GM23248 (cell line): ENCODE measurements around the gene HDAC8. TPM values are rescaled to one million over a fixed set of nuclear protein-coding genes. Genes with fewer than 3 reads are reported as not detected.

Experiments used
- DNase-seq: peaks from one replicate; pipeline ENCODE4 v3.0.0-alpha.2; 2015
- H2AFZ ChIP-seq: fragments of 200-600 bp; sonication (generic); 2 replicates; pipeline ENCODE4 v1.6.1; 2016; ENCODE audit warnings: antibody characterized with exemption
- H3F3A ChIP-seq: fragments of 200-600 bp; sonication (generic); 2 replicates; pipeline ENCODE4 v1.6.1; 2016; ENCODE audit warnings: mild to moderate bottlenecking, antibody characterized with exemption, mixed run types; ENCODE audit not compliant: insufficient read depth
- H3K27ac ChIP-seq: fragments of 200-600 bp; sonication (generic); 2 replicates; pipeline ENCODE4 v1.5.1; 2016; ENCODE audit warnings: mild to moderate bottlenecking
- H3K27me3 ChIP-seq: fragments of 200-600 bp; sonication (generic); replicated peaks from 2 replicates; pipeline ENCODE4 v1.6.1; 2016; ENCODE audit warnings: mild to moderate bottlenecking; ENCODE audit not compliant: insufficient read depth
- H3K36me3 ChIP-seq: fragments of 200-600 bp; sonication (generic); 2 replicates; pipeline ENCODE4 v1.6.1; 2016; ENCODE audit warnings: low read depth, mild to moderate bottlenecking
- H3K4me1 ChIP-seq: fragments of 200-600 bp; sonication (generic); 2 replicates; pipeline ENCODE4 v1.6.1; 2016; ENCODE audit warnings: mild to moderate bottlenecking; ENCODE audit not compliant: insufficient read depth
- H3K4me2 ChIP-seq: fragments of 200-600 bp; sonication (generic); one replicate; pipeline ENCODE4 v1.6.1; 2016; ENCODE audit warnings: mild to moderate bottlenecking; ENCODE audit not compliant: unreplicated experiment
- H3K4me3 ChIP-seq: fragments of 200-600 bp; sonication (generic); 2 replicates; pipeline ENCODE4 v1.5.1; 2016; ENCODE audit warnings: mild to moderate bottlenecking
- H3K79me2 ChIP-seq: fragments of 200-600 bp; sonication (generic); 2 replicates; pipeline ENCODE4 v1.6.1; 2016; ENCODE audit warnings: mild to moderate bottlenecking; ENCODE audit not compliant: insufficient read depth
- H3K9ac ChIP-seq: fragments of 200-600 bp; sonication (generic); 2 replicates; pipeline ENCODE4 v1.6.1; 2016; ENCODE audit warnings: mild to moderate bottlenecking
- H3K9me2 ChIP-seq: fragments of 200-600 bp; sonication (generic); 2 replicates; pipeline ENCODE4 v1.6.1; 2016; ENCODE audit warnings: mixed run types, mild to moderate bottlenecking, moderate library complexity; ENCODE audit not compliant: insufficient read depth
- H3K9me3 ChIP-seq: fragments of 200-600 bp; sonication (generic); one replicate; pipeline ENCODE4 v1.6.1; 2017; ENCODE audit warnings: low read depth
- H4K20me1 ChIP-seq: fragments of 200-600 bp; sonication (generic); 2 replicates; pipeline ENCODE4 v1.6.0; 2016; ENCODE audit not compliant: insufficient read depth
- EZH2 ChIP-seq: fragments of 200-600 bp; sonication (generic); IDR thresholded peaks from 2 replicates; pipeline ENCODE4 v1.6.1; 2018; ENCODE audit warnings: antibody characterized with exemption, mild to moderate bottlenecking; ENCODE audit not compliant: insufficient read depth, poor library complexity, severe bottlenecking
- EZH2phosphoT487 ChIP-seq: fragments of 200-600 bp; sonication (generic); IDR thresholded peaks from 2 replicates; pipeline ENCODE4 v1.6.1; 2018; ENCODE audit warnings: antibody characterized with exemption, moderate library complexity, mild to moderate bottlenecking, low read depth; ENCODE audit not compliant: insufficient read depth
- WGBS, 2 experiments: methylation state at CpG; one replicate each; pipeline ENCODE4 v1.1.6; 2015 to 2017; ENCODE audit warnings: low lambda C conversion rate in 2 of 2, low coverage in 1 of 2; ENCODE audit errors: missing lambda C conversion rate in 2 of 2; 5-methylcytosine and 5-hydroxymethylcytosine counted together
- in situ Hi-C: fragments of 300-500 bp; cut with MboI; formaldehyde crosslinking; loops from 2 replicates; pipeline ENCODE4 v1.15.0; 2020
- polyA plus RNA-seq: library from polyadenylated mRNA; unstranded; fragments of >200 nt; fragmentation: Nextera tagmentation; extraction: Ambion mirVana; gene quantifications from 2 replicates; pipeline ENCODE4 v1.2.1, GENCODE V29; 2016
- total RNA-seq: library from RNA; depleted of rRNA; stranded (reverse); fragments of >200 nt; shearing (Covaris generic); gene quantifications from 2 replicates; pipeline ENCODE4 v1.2.3, GENCODE V29; 2014

HDAC8 gene
- total and polyA plus RNA-seq, 2 experiments from 2014 or later, result 20.0 to 20.4 TPM

DNA sequence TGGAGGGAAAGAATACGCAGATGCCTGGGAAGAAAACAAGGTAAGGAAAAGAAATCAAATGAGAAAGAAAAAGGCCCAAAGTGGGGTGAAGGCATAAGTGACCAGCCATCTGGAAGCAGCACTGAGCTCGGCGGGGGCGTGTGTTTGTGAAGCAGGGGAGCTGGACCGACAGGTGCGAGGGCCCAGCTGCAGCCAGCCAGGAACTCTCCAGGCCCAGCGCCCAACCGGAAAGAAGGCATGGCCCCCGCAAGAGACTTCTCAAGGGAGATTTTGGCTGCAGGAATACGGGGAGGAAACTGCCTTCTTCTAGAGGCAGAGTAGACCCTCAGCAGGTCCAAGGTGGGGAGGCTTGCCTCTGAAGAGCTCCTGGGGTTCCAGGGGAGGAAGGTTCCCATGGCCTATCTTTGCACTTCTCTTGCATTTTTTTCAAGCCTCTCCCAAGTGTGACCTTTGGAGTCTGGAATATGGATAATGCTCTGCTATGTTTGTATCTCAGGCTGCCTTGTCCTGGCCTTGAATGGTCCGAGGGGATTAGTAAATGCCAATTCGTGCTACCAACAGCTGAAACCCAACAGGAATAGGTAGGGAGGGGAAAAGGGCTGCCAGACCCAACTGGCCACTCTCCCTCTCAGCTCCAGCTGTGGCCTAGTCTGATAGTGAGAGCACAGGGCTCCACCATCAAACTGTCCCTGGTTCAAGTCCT is 256.1 kb downstream of the HDAC8 start:
- no peak for TF ChIP-seq EZH2
- no peak for TF ChIP-seq EZH2phosphoT487
- WGBS, 2 experiments, result 85 to 88% methylated on average over 9 to 12 of the region's 12 CpGs
- Histone ChIP-seq H2AFZ (no peak overlapping the region), H3K9me3 (no peaks in the 10 kb centered on the region), H3F3A (no peaks in the 10 kb centered on the region), H3K27ac (no peak overlapping the region), H3K4me1 (no peaks in the 10 kb centered on the region), H3K36me3 (no peaks in the 10 kb centered on the region), H3K79me2 (no peaks in the 10 kb centered on the region), H3K4me2 (no peak overlapping the region), H3K9me2 (no peaks in the 10 kb centered on the region), H3K9ac (no peak overlapping the region), H4K20me1 (no peaks in the 10 kb centered on the region), H3K27me3 (no peaks in the 10 kb centered on the region), H3K4me3 (no peak overlapping the region)
- in situ Hi-C loops, result no loop called here
- DNase-seq, result no peak

DNA sequence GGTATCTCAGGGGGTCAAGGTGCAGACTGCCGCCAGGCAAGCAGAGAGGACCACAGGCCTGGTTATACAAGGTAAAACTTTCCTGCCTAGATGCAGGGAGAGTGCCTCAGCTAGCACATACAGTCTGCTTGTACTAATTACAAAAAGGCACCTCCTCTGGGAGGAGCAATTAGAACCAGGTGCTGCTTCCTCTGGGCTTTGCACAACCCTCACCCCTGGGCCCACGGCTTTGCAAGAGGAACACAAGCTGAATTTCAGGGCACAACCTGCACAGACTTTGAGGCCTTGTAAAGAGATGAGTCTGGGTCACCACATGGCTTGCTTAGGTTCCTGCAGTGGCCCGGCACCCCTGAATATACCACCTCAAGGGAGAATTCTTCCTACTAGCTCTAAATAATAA is 257.8 kb downstream of the HDAC8 start:
- Histone ChIP-seq H3K79me2 (no peaks in the 10 kb centered on the region), H3K4me2 (no peak overlapping the region), H4K20me1 (no peaks in the 10 kb centered on the region), H3K9me3 (no peaks in the 10 kb centered on the region), H2AFZ (no peak overlapping the region), H3K36me3 (no peaks in the 10 kb centered on the region), H3F3A (no peaks in the 10 kb centered on the region), H3K27me3 (no peaks in the 10 kb centered on the region), H3K4me1 (no peaks in the 10 kb centered on the region), H3K9ac (no peak overlapping the region), H3K9me2 (no peaks in the 10 kb centered on the region), H3K4me3 (no peak overlapping the region), H3K27ac (no peak overlapping the region)
- WGBS, 2 experiments, result 93 to 100% methylated on average over 2 to 3 of the region's 3 CpGs
- no peak for TF ChIP-seq EZH2phosphoT487
- TF ChIP-seq EZH2, result no peak
- DNase-seq, result no peak
- in situ Hi-C loops, result no loop called here

DNA sequence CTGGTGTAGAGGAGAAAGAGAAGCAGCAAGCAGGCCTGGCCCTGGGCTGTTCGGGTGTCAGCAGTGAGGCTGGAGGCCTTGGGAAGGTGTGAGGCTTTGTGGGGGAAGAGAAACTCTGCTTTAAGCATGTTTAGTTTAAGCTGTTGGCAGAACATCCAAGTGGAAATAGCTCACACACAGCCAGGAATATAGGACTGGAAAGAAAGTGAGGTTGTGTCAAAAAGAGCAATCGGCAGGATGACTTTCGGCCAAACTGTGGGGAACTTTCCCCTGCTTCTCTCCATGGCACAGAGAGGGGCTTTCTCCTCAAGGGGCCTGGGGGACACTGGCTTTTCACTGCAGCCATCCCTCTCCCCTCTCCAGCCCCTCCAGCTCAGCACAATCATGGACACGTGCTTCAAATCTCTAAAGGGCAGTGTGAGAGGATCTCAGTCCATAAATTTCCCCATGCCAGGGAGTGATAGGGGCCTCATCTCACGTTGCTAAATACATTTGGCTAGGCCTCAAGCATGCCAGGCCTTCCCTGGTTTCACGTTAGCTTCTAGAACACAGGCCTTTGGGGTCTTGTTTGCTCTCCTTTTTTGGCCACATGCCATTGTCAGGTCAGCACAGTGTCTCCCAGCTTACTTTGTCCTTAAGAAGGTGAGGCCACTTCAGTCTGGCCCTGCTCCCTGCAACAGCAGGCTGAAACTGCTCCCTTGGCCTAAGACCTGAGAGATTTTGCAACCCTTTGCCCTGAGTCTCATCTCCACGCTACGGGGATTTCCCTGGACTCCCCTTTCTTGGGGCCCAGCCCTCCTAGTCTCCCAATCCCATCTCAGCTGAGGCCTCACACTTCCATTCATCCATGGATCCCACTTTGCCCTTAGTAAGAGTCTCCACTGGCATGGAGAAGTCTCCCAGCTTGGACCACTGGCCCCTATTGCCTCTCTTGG is 258.7 kb downstream of the HDAC8 start:
- H2AFZ ChIP-seq, result no peak overlapping the region
- H3K79me2 ChIP-seq, result no peaks in the 10 kb centered on the region
- 80 to 88% methylated on average over 6 to 8 of the region's 8 CpGs for WGBS, 2 experiments
- DNase-seq, result no peak
- TF ChIP-seq EZH2phosphoT487, result no peak
- TF ChIP-seq EZH2, result no peak
- no peaks in the 10 kb centered on the region for H3K36me3 ChIP-seq
- H3F3A ChIP-seq, result no peaks in the 10 kb centered on the region
- in situ Hi-C loops, result no loop called here
- no peaks in the 10 kb centered on the region for H3K4me1 ChIP-seq
- H3K27ac ChIP-seq, result no peak overlapping the region
- H3K27me3 ChIP-seq, result no peaks in the 10 kb centered on the region
- no peaks in the 10 kb centered on the region for H4K20me1 ChIP-seq
- no peak overlapping the region for H3K4me3 ChIP-seq
- H3K9me2 ChIP-seq, result no peaks in the 10 kb centered on the region
- no peak overlapping the region for H3K9ac ChIP-seq
- no peak overlapping the region for H3K4me2 ChIP-seq
- H3K9me3 ChIP-seq, result no peaks in the 10 kb centered on the region

DNA sequence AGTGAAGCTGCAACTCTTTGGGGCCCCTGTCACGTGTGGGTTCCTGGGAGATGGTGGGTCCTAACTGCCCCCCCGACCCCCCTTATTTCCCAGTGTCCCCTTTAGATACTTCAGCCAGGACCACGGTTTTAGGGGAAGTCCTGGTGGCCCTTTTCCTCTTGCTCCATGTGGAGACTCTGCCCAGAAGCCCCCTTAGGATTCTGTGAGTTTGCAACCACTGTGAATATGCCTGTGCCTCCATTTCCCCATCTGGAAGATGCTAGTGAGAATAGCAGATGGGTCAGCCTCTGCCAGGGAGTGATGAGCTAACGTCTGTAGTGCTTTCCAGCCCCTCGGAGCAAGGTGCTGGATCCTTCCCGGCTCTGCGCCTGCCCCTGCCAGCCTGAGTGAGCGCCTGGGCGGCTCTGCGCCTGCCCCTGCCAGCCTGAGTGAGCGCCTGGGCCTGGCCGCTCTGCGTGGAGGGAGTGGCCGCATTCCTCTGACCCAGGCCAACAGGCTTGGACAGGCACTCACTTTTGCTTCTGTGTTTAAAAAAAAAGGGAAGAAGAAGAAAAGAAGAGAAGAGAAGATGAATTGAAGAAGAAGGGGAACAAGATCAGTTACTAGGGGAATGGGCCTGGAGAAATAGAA is 260.2 kb downstream of the HDAC8 start:
- Histone ChIP-seq H3K9me3 (no peaks in the 10 kb centered on the region), H2AFZ (no peak overlapping the region), H3K36me3 (no peaks in the 10 kb centered on the region), H3K9me2 (no peaks in the 10 kb centered on the region), H3K9ac (no peak overlapping the region), H3K27me3 (peaks cover 10% of the 10 kb centered on the region), H3K4me2 (no peak overlapping the region), H3K27ac (no peak overlapping the region), H3K4me3 (no peak overlapping the region), H4K20me1 (no peaks in the 10 kb centered on the region), H3F3A (no peaks in the 10 kb centered on the region), H3K79me2 (no peaks in the 10 kb centered on the region), H3K4me1 (no peaks in the 10 kb centered on the region)
- TF ChIP-seq EZH2 (no peak), EZH2phosphoT487 (no peak)
- in situ Hi-C loops, result no loop called here
- no peak for DNase-seq
- 0 to 40% methylated on average over 1 to 14 of the region's 14 CpGs for WGBS, 2 experiments
